ENCODE measurements around the gene NUDT2.
"Not testable (repeated sequence)": the region's sequence is repeated elsewhere in the genome, so short reads cannot be mapped to it uniquely, and the experiment has no call there.

Gene NUDT2

GRCh38 chr9:34328987-34329832 lies at the start of gene NUDT2, which contains the start of gene KIF24:
Gene NUDT2 (plus strand): TSS chr9:34329569. CDS start chr9:34339040, 9,471 bp downstream.
Gene KIF24 (minus strand): TSS chr9:34329268. CDS start chr9:34311346, 17,922 bp downstream.
- DNase-seq (ENCODE audit: low read depth): peak; percentile 92

GRCh38 chr9:34282096-34282495 lies 47.3 kb upstream of the NUDT2 start:
- DNase-seq (ENCODE audit: low read depth): no peak

DNA sequence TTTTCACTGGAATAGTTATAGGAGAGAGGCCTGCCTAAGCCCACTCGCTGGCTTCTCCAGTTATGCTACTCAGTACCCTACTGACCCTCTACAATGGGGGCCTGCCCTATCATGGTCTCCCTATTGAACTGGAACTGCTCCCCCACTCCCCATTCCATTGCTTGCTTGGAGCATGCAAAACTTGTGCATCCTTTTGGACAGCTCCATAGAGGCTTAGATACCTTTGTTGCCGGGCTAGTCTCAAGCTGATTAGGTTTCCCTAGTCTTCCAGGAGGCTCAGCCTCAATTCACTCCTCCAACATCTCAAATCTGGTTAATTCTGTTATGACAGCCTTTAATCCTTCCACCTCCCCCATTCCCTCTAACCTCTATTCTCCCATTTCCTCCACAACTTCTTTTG lies 40.2 kb upstream of the NUDT2 start:
- DNase-seq (ENCODE audit: low read depth): no peak

GRCh38 chr9:34291023-34291422 lies 38.3 kb upstream of the NUDT2 start:
- no peak for DNase-seq (ENCODE audit: low read depth)

GRCh38 chr9:34291423-34291822 lies 37.9 kb upstream of the NUDT2 start:
- DNase-seq (ENCODE audit: low read depth): no peak

- no peak for DNase-seq (ENCODE audit: low read depth)
Measured at GRCh38 chr9:34292552-34292951, 36.8 kb upstream of the NUDT2 start.

GRCh38 chr9:34301064-34301463 lies 28.3 kb upstream of the NUDT2 start:
- DNase-seq (ENCODE audit: low read depth): not testable (repeated sequence)

DNA sequence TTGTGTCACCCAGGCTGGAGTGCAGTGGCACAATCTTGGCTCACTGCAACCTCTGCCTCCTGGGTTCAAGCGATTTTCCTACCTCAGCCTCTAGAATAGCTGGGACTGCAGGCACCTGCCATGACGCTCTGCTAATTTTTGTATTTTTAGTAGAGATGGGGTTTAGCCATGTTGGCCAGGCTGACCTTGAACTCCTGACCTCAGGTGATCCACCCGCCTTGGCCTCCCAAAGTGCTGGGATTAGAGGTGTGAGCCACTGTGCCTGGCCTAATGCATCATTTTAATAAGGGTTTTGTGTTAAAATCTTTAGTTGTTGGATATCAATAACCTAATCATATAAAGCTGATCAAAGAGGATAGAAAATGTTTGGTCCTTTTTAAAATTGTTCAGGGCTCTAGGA lies 21.1 kb upstream of the NUDT2 start:
- DNase-seq (ENCODE audit: low read depth): not testable (repeated sequence)

GRCh38 chr9:34310215-34310614 lies 19.2 kb upstream of the NUDT2 start:
- no peak for DNase-seq (ENCODE audit: low read depth)

DNA sequence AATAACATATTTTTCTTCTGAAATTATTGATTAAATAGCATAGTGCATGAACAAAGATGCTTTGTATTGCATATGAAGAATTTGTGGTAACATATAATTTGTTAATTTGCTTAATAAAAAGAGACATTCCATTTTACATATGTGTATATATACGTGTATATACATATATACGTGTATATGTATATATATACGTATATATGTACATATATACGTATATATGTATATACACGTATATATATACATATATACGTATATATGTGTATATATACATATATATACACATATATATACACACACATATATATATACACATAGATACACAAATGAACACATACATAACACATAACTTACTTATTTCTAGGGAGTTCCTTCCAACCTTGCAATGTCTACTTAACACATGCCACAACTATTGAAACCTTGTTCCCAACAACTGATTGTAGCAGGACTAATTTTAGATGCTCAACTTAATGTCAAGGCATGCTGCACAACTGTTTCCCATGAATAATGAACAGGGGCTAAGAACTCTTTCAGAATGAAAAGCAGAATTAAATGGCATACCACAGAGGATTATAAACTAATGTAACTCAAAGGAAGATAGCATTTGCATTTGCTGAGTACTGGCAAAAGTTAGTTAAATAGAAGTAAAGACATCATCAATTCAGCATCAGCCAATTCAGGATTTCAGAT lies 17.7 kb upstream of the NUDT2 start:
- no peak for DNase-seq (ENCODE audit: low read depth)

DNA sequence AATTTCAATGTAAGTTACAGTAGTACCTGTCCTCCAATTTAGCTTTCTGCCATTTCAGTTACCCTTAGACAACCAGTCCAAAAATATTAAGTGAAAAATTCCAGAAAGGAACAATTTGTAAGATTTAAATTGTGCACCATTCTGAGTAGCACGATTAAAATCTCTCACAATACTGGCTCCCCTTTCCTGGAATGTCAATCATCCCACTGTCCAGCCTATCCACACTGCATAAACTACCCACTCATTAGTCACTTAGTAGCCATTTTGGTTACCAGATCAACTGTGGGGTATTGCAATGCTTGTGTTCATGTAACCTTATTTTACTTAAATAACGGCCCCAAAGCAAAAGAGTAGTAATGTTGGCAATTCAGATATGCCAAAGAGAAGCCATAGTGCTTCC lies 11.9 kb upstream of the NUDT2 start:
- DNase-seq (ENCODE audit: low read depth): no peak

GRCh38 chr9:34318163-34318790 lies 11.1 kb upstream of the NUDT2 start:
- no peak for DNase-seq (ENCODE audit: low read depth)

DNA sequence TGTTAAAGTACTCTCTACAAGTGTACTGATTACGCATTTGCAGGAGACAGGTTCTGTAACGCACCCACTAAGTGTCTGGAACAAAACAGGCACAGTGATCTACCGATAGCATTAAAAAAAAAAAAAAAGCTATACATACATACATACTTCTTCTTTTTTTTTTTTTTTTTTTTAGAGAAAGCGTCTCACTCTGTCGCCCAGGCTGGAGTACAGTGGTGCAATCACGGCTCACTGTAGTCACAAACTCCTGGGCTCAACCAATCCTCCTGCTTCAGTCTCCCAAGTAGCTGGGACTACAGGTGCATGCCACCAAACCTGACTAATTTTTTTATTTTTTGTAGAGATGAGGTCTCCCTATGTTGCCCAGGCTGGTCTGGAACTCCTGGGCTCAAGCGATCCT lies 7.9 kb upstream of the NUDT2 start:
- DNase-seq (ENCODE audit: low read depth): no peak

DNA sequence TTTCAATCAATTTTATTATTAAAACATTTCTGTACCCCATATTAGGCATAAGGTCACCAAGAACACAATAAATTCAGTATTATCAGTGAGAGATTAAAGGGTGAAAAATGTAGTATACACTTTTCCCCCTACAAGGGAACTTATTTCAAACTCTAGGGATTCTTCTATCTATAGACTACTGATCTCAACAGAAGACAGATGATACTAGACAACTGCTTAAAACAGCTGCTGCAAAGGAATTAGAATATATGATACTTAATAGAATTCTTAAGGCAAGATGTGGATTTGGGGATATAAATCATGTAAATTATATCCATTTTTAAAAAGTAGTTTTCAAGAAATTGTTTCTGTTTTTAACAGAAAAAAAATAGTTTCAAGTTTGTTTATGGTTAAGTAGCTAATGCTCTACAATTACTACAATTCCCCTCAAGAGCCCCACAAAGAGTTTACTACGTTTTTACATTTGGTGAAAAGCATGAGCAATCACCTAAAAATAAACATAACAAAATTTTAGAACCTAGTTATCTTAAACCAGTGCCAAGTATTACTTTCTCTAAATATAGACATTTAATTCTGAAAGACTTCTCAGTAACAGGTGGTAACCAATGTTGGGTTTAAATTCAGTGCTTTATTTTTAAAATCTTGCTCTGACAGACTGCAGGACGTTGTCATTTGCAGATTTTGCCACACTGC lies 6.3 kb upstream of the NUDT2 start:
- DNase-seq (ENCODE audit: low read depth): no peak

GRCh38 chr9:34326690-34327089 lies 2.7 kb upstream of the NUDT2 start:
- DNase-seq (ENCODE audit: low read depth): no peak

DNA sequence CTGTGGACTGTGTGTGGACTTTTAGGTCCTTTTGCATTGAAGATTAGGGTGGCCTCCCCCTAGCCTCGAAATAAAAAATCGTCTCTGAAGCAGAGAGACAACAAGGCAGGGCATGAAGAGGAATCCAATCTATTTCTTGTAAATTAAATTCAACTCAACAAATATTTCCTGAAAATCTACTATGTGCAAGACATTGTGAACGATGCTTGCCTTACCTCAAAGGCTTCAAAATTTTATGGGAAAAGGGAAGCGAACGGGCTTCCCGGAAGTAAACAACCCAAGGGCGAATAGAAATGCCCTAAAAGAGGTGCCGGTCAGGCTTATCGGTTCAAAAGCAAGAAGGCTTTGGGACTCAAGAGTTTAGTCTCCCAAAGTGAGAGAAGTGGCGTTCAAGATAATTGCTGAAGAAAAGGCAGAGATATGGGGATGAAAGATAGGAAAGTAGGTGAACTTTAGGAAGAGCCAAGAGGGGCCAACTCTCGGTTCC lies 826 bp upstream of the NUDT2 start:
- DNase-seq (ENCODE audit: low read depth): no peak

DNA sequence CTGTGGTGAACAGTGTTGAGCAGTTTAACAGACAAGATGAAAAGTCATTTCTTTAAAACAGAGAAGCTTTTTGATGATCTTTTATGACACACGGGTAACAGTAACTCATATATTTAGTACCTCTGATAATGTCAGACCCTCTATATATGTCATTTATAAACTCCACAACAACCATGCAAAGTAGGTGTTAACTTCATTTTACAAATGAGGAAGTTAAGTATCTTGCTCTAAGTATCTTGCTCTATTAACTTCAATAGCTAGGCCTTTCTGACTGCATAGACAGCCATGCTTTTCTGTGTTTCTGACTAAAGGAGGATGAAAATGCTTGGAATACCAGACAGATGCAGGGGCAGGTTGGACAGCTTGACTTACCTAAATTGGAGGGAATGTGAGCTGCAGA lies 1.8 kb downstream of the NUDT2 start:
- no peak for DNase-seq (ENCODE audit: low read depth)

DNA sequence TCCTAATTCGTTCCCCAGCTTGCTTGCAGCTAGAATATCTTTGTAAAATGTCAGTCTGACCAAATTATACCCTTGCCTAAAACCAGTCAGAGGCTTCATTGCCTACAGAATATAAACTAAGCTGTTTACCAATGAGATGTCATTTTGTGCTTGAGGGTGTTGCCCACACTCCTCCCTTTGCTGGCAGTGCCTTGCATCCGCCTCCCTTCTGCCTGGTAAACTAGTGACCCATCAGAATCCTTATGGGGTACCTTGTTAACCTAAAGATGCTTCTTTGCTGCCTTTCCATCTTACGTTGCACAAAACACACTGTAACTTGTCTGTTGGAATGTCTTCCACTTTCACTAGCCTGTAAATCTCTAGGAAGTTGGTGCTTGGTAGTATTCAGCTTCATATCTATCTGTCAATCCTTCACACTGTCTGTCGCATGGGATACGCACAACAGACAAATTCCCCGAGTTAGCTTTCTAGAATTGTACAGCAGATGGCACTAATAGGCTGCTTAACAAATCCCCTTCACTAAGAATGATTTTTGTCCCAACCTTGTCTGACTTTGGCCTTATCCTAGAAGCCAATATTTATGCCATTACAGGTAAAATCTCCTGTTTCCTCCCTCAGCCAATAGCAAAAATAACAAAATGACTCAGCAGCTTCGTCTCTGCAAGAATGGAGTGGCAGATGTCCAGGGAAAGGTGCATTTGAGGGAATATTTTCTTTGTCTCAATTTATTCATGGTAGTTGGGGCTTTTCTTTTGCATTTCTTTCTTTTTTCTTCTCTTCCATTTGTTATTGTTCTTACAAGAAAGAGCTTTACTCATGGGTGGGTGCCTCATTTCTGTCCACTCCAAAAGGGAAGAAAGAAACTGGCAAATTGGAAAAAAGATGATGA lies 3.0 kb downstream of the NUDT2 start:
- no peak for DNase-seq (ENCODE audit: low read depth)

GRCh38 chr9:34333836-34334235 lies 4.5 kb downstream of the NUDT2 start:
- DNase-seq (ENCODE audit: low read depth): no peak

GRCh38 chr9:34334337-34334824 lies 5.0 kb downstream of the NUDT2 start:
- DNase-seq (ENCODE audit: low read depth): no peak

DNA sequence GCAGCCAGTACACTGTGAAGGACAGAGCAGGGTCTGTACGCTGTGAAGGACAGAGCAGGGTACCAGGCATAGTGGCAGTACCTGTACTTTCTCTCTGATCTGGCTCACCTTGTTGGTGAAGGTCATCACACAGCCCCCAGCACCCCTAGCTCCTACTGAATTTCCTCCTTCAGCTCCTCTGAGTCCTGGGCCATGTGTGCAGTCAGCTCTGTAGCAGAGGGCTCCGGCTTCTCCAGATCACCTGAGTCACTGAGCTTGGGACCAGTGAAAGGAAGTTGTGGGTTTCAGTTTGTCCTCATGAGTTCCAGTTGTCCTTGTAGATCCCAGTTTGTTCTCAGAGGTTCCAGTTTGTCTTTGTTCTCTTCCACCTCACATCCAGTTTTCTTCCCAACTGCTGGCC lies 5.5 kb downstream of the NUDT2 start:
- DNase-seq (ENCODE audit: low read depth): no peak

Data from activated T-helper 9 cell treated with anti-CD3 and anti-CD28 coated beads, Interleukin-2, amount 50 U/mL, for 16 hours (primary cell).